H9 (cell line): ENCODE data around the gene GARNL3. TPM values are rescaled to one million over a fixed set of nuclear protein-coding genes. Genes with fewer than 3 reads are reported as not detected.

Experiments used
- DNase-seq: peaks from one replicate; pipeline ENCODE4 v3.0.0-alpha.2; 2017
- H2AFZ ChIP-seq: one replicate; pipeline ENCODE4 v1.6.1; 2013; ENCODE audit warnings: mild to moderate bottlenecking, low read length, control low read depth, moderate library complexity
- H2AK5ac ChIP-seq: 2 replicates; pipeline ENCODE4 v1.6.1; 2013; ENCODE audit warnings: low read length, control low read depth, mixed read lengths; ENCODE audit not compliant: insufficient read length
- H2BK120ac ChIP-seq: one replicate; pipeline ENCODE4 v1.6.1; 2013; ENCODE audit warnings: low read depth, mild to moderate bottlenecking, low read length, control low read depth, inconsistent platforms; ENCODE audit not compliant: poor library complexity, severe bottlenecking
- H2BK12ac ChIP-seq: 2 replicates; pipeline ENCODE4 v1.6.1; 2013; ENCODE audit warnings: low read length, control low read depth, mixed read lengths, low read depth; ENCODE audit not compliant: insufficient read length
- H2BK15ac ChIP-seq: 2 replicates; pipeline ENCODE4 v1.6.1; 2013; ENCODE audit warnings: low read depth, low read length, control low read depth
- H2BK20ac ChIP-seq: one replicate; pipeline ENCODE4 v1.6.1; 2013; ENCODE audit warnings: low read depth, mild to moderate bottlenecking, low read length, control low read depth, inconsistent platforms; ENCODE audit not compliant: poor library complexity, severe bottlenecking
- H2BK5ac ChIP-seq: 2 replicates; pipeline ENCODE4 v1.6.1; 2013; ENCODE audit warnings: low read length, control low read depth, mixed read lengths; ENCODE audit not compliant: insufficient read length
- H3K14ac ChIP-seq: 2 replicates; pipeline ENCODE4 v1.6.1; 2013; ENCODE audit warnings: low read length, control low read depth; ENCODE audit not compliant: insufficient read depth
- H3K18ac ChIP-seq: 2 replicates; pipeline ENCODE4 v1.6.1; 2013; ENCODE audit warnings: low read depth, mild to moderate bottlenecking, mixed read lengths, low read length, control low read depth; ENCODE audit not compliant: insufficient read length
- H3K23ac ChIP-seq: 2 replicates; pipeline ENCODE4 v1.6.1; 2013; ENCODE audit warnings: low read length, control low read depth, mixed read lengths, low read depth; ENCODE audit not compliant: insufficient read length
- H3K23me2 ChIP-seq: 2 replicates; pipeline ENCODE4 v1.6.1; 2013; ENCODE audit warnings: low read depth, mild to moderate bottlenecking, mixed read lengths, low read length, control low read depth; ENCODE audit not compliant: insufficient read length, poor library complexity, severe bottlenecking
- H3K27ac ChIP-seq: 2 replicates; pipeline ENCODE4 v1.5.1; 2013; ENCODE audit warnings: low read length, control low read depth, mixed read lengths, low read depth; ENCODE audit not compliant: insufficient read length
- H3K27me3 ChIP-seq: 2 replicates; pipeline ENCODE4 v1.6.1; 2013; ENCODE audit warnings: low read length, control low read depth, inconsistent platforms; ENCODE audit not compliant: insufficient read depth
- H3K4ac ChIP-seq: 2 replicates; pipeline ENCODE4 v1.6.1; 2013; ENCODE audit warnings: low read depth, mild to moderate bottlenecking, control low read depth, inconsistent platforms, low read length, moderate library complexity
- H3K4me1 ChIP-seq: 2 replicates; pipeline ENCODE4 v1.6.1; 2013; ENCODE audit warnings: low read length, control low read depth, inconsistent platforms; ENCODE audit not compliant: insufficient read depth
- H3K4me2 ChIP-seq: 2 replicates; pipeline ENCODE4 v1.6.1; 2013; ENCODE audit warnings: low read length, control low read depth, mixed read lengths; ENCODE audit not compliant: insufficient read length, insufficient read depth
- H3K56ac ChIP-seq: 2 replicates; pipeline ENCODE4 v1.6.1; 2013; ENCODE audit warnings: low read depth, mild to moderate bottlenecking, mixed read lengths, low read length, control low read depth; ENCODE audit not compliant: insufficient read length
- H3K79me1 ChIP-seq: 2 replicates; pipeline ENCODE4 v1.6.1; 2013; ENCODE audit warnings: low read depth, mild to moderate bottlenecking, moderate library complexity, low read length, control low read depth, inconsistent platforms; ENCODE audit not compliant: insufficient read depth, poor library complexity, severe bottlenecking
- H3K79me2 ChIP-seq: 2 replicates; pipeline ENCODE4 v1.6.1; 2013; ENCODE audit warnings: low read length, control low read depth, inconsistent platforms; ENCODE audit not compliant: insufficient read depth
- H3K9ac ChIP-seq: 2 replicates; pipeline ENCODE4 v1.6.1; 2013; ENCODE audit warnings: low read length, control low read depth, mixed read lengths; ENCODE audit not compliant: insufficient read length; ENCODE audit errors: extremely low read depth
- H3K9me3 ChIP-seq: one replicate; pipeline ENCODE4 v1.6.1; 2013; ENCODE audit warnings: low read depth, low read length, inconsistent platforms; ENCODE audit not compliant: control insufficient read depth
- H3T11ph ChIP-seq: one replicate; pipeline ENCODE4 v1.6.1; 2013; ENCODE audit warnings: mild to moderate bottlenecking, low read length, control low read depth, inconsistent platforms
- H4K20me1 ChIP-seq: one replicate; pipeline ENCODE4 v1.6.1; 2013; ENCODE audit not compliant: control insufficient read depth, insufficient read length, insufficient read depth
- H4K5ac ChIP-seq: 2 replicates; pipeline ENCODE4 v1.6.1; 2013; ENCODE audit warnings: low read depth, mild to moderate bottlenecking, mixed read lengths, low read length, control low read depth; ENCODE audit not compliant: insufficient read length
- H4K8ac ChIP-seq: replicated peaks from 2 replicates; pipeline ENCODE4 v1.6.1; 2013; ENCODE audit warnings: low read length, control low read depth, mixed read lengths, low read depth; ENCODE audit not compliant: insufficient read length
- H4K91ac ChIP-seq: 2 replicates; pipeline ENCODE4 v1.6.1; 2013; ENCODE audit warnings: low read depth, mild to moderate bottlenecking, moderate library complexity, mixed read lengths, low read length, control low read depth; ENCODE audit not compliant: insufficient read length
- H3K27ac Mint-ChIP-seq, 3 experiments: 2 replicates in 2 of 3; 3 replicates in 1 of 3; pipeline ENCODE4 v1.8.0; 2020 to 2021; ENCODE audit warnings: mixed read lengths in 3 of 3, mild to moderate bottlenecking in 1 of 3, moderate library complexity in 1 of 3
- H3K27me3 Mint-ChIP-seq: 2 replicates; pipeline ENCODE4 v1.8.0; 2021; ENCODE audit warnings: low read depth, mild to moderate bottlenecking, moderate library complexity, mixed read lengths
- H3K36me3 Mint-ChIP-seq, 3 experiments: 2 replicates in 2 of 3; 3 replicates in 1 of 3; pipeline ENCODE4 v1.8.0; 2020 to 2021; ENCODE audit warnings: low read depth in 3 of 3, mixed read lengths in 3 of 3; ENCODE audit not compliant: insufficient read depth in 1 of 3
- H3K4me1 Mint-ChIP-seq, 2 experiments: 2 replicates each; pipeline ENCODE4 v1.8.0; 2020; ENCODE audit warnings: mixed read lengths in 2 of 2
- H3K4me3 Mint-ChIP-seq, 2 experiments: 2 replicates in 1 of 2; 3 replicates in 1 of 2; pipeline ENCODE4 v1.8.0; 2020 to 2021; ENCODE audit warnings: mild to moderate bottlenecking in 2 of 2, mixed read lengths in 2 of 2, moderate library complexity in 1 of 2
- H3K9me3 Mint-ChIP-seq, 2 experiments: 2 replicates in 1 of 2; 3 replicates in 1 of 2; pipeline ENCODE4 v1.8.0; 2020; ENCODE audit warnings: mild to moderate bottlenecking in 2 of 2, mixed read lengths in 2 of 2, moderate library complexity in 1 of 2
- CTCF ChIP-seq: fragments of 200-600 bp; sonication (generic); conservative IDR thresholded peaks from 3 replicates; pipeline ENCODE4 v1.8.0; 2021; ENCODE audit warnings: antibody characterized with exemption, mild to moderate bottlenecking
- WGBS: extraction: QIAGEN DNeasy Blood & Tissue Kit; methylation state at CpG from one replicate; pipeline ENCODE4 v1.1.7; 2013; ENCODE audit warnings: missing lambda C conversion rate, low lambda C conversion rate, mixed read lengths; ENCODE audit not compliant: insufficient read length; ENCODE audit errors: extremely low coverage; 5-methylcytosine and 5-hydroxymethylcytosine counted together
- total RNA-seq: library from RNA; stranded (reverse); gene quantifications from 2 replicates; pipeline ENCODE4 v1.2.1, GENCODE V29; 2021

GARNL3 gene
- total RNA-seq, 1 experiment from 2014 or later: 8.7 TPM

- Histone ChIP-seq H3K4me1 (no peaks in the 10 kb centered on the region), H2BK20ac (no peak overlapping the region), H2BK15ac (no peak overlapping the region), H3K27ac (no peak overlapping the region), H2BK120ac (no peak overlapping the region), H4K8ac (no peak overlapping the region), H2AFZ (no peak overlapping the region), H3K56ac (no peak overlapping the region), H4K20me1 (no peaks in the 10 kb centered on the region), H3K9me3 (no peaks in the 10 kb centered on the region), H3K14ac (no peak overlapping the region), H4K91ac (no peak overlapping the region), H4K5ac (no peak overlapping the region), H2AK5ac (no peak overlapping the region), H3K23ac (no peak overlapping the region), H3K79me1 (no peaks in the 10 kb centered on the region), H2BK5ac (no peak overlapping the region), H3K4me2 (no peak overlapping the region), H3K27me3 (no peaks in the 10 kb centered on the region), H3K18ac (no peak overlapping the region), H3K9ac (no peak overlapping the region), H3T11ph (no peak overlapping the region), H3K4ac (no peak overlapping the region), H2BK12ac (no peak overlapping the region), H3K23me2 (no peaks in the 10 kb centered on the region), H3K79me2 (no peaks in the 10 kb centered on the region)
- no peaks in the 10 kb centered on the region for H3K4me1 Mint-ChIP-seq
- no peak for DNase-seq
- H3K27ac Mint-ChIP-seq: no peak overlapping the region
- peaks cover 0 to 8% (median 4%) of the 10 kb centered on the region in 3 experiments; a peak in 3 of 7 replicates for H3K36me3 Mint-ChIP-seq
- H3K27me3 Mint-ChIP-seq: no peaks in the 10 kb centered on the region
- no CpG with 5 or more reads among the region's 5 CpGs for WGBS
- no peak overlapping the region for H3K4me3 Mint-ChIP-seq
- TF ChIP-seq CTCF: no peak
- no peaks in the 10 kb centered on the region for H3K9me3 Mint-ChIP-seq
Measured at GRCh38 chr9:127330501-127330900, 65.9 kb downstream of the GARNL3 start.
